Astrocyte (in vitro differentiated cells and primary cell): ENCODE data around the gene RAB27B. TPM values are rescaled to one million over a fixed set of nuclear protein-coding genes. Genes with fewer than 3 reads are reported as not detected.

Experiments used
- DNase-seq: peaks from one replicate; pipeline ENCODE4 v3.0.0-alpha.2; 2010; ENCODE audit warnings: low read depth
- FAIRE-seq: peaks from 2 replicates; lab custom pipeline; 2011; peaks lifted over from hg19 to GRCh38; lab: Jason Lieb, UNC
- H2AFZ ChIP-seq: 2 replicates; pipeline ENCODE4 v1.6.0; 2012; ENCODE audit warnings: low read depth, low read length, inconsistent platforms
- H3K27ac ChIP-seq: 2 replicates; pipeline ENCODE4 v1.5.1; 2011; ENCODE audit warnings: low read depth, low read length, inconsistent platforms
- H3K27me3 ChIP-seq: 2 replicates; pipeline ENCODE4 v1.6.0; 2011; ENCODE audit warnings: low read length, inconsistent platforms; ENCODE audit not compliant: insufficient read depth
- H3K36me3 ChIP-seq: 2 replicates; pipeline ENCODE4 v1.5.1; 2011; ENCODE audit warnings: low read length, inconsistent platforms; ENCODE audit not compliant: insufficient read depth
- H3K4me1 ChIP-seq: 2 replicates; pipeline ENCODE4 v1.5.1; 2011; ENCODE audit warnings: low read length, inconsistent platforms; ENCODE audit not compliant: insufficient read depth
- H3K4me2 ChIP-seq: 2 replicates; pipeline ENCODE4 v1.6.0; 2012; ENCODE audit warnings: low read length, inconsistent platforms
- H3K4me3 ChIP-seq: 2 replicates; pipeline ENCODE4 v1.5.1; 2011; ENCODE audit warnings: low read depth, mild to moderate bottlenecking, low read length, inconsistent platforms; ENCODE audit not compliant: insufficient read depth
- H3K79me2 ChIP-seq: 2 replicates; pipeline ENCODE4 v1.6.0; 2012; ENCODE audit warnings: mild to moderate bottlenecking, low read length, inconsistent platforms; ENCODE audit not compliant: insufficient read depth
- H3K9ac ChIP-seq: 2 replicates; pipeline ENCODE4 v1.6.0; 2012; ENCODE audit warnings: mild to moderate bottlenecking, low read length, inconsistent platforms
- H3K9me3 ChIP-seq: 2 replicates; pipeline ENCODE4 v1.5.1; 2012; ENCODE audit warnings: low read depth, mild to moderate bottlenecking, low read length, inconsistent platforms; ENCODE audit not compliant: insufficient read depth
- H4K20me1 ChIP-seq: 2 replicates; pipeline ENCODE4 v1.6.0; 2012; ENCODE audit warnings: low read length, inconsistent platforms; ENCODE audit not compliant: insufficient read depth
- H3K27ac Mint-ChIP-seq: one replicate; pipeline ENCODE4 v1.8.0; 2021; ENCODE audit warnings: mild to moderate bottlenecking, mixed read lengths; ENCODE audit not compliant: unreplicated experiment
- H3K27me3 Mint-ChIP-seq: one replicate; pipeline ENCODE4 v1.8.0; 2021; ENCODE audit warnings: low read depth, mixed read lengths; ENCODE audit not compliant: unreplicated experiment
- H3K36me3 Mint-ChIP-seq: one replicate; pipeline ENCODE4 v1.8.0; 2021; ENCODE audit warnings: low read depth, mixed read lengths; ENCODE audit not compliant: unreplicated experiment
- H3K4me1 Mint-ChIP-seq: one replicate; pipeline ENCODE4 v1.8.0; 2021; ENCODE audit warnings: low read depth, mixed read lengths; ENCODE audit not compliant: unreplicated experiment
- H3K4me3 Mint-ChIP-seq: one replicate; pipeline ENCODE4 v1.8.0; 2021; ENCODE audit warnings: mild to moderate bottlenecking, moderate library complexity, mixed read lengths; ENCODE audit not compliant: unreplicated experiment
- H3K9me3 Mint-ChIP-seq: one replicate; pipeline ENCODE4 v1.8.0; 2021; ENCODE audit warnings: mild to moderate bottlenecking, mixed read lengths; ENCODE audit not compliant: unreplicated experiment
- EZH2 ChIP-seq: IDR thresholded peaks from 2 replicates; pipeline ENCODE4 v1.6.1; 2012; ENCODE audit warnings: mild to moderate bottlenecking, low read length, inconsistent platforms; ENCODE audit not compliant: insufficient read depth
- total RNA-seq: library from RNA; stranded (reverse); gene quantifications from 2 replicates; pipeline ENCODE4 v1.2.1, GENCODE V29; 2021
- TF ChIP-seq, protein P1 (sequence below): IDR thresholded peaks from 2 replicates; pipeline ENCODE4 v1.5.1; 2011; ENCODE audit warnings: low read depth, mild to moderate bottlenecking, inconsistent platforms, low read length, moderate library complexity; ENCODE audit not compliant: insufficient read depth

Gene RAB27B
- total RNA-seq, 1 donor from 2014 or later = 0.91 TPM

GRCh38 chr18:54860941-54861340 lies 32.7 kb downstream of the RAB27B start:
- no peaks in the 10 kb centered on the region for H3K36me3 Mint-ChIP-seq
- H3K9ac ChIP-seq = no peak overlapping the region
- no peak for TF ChIP-seq EZH2
- TF ChIP-seq, protein P1, sequence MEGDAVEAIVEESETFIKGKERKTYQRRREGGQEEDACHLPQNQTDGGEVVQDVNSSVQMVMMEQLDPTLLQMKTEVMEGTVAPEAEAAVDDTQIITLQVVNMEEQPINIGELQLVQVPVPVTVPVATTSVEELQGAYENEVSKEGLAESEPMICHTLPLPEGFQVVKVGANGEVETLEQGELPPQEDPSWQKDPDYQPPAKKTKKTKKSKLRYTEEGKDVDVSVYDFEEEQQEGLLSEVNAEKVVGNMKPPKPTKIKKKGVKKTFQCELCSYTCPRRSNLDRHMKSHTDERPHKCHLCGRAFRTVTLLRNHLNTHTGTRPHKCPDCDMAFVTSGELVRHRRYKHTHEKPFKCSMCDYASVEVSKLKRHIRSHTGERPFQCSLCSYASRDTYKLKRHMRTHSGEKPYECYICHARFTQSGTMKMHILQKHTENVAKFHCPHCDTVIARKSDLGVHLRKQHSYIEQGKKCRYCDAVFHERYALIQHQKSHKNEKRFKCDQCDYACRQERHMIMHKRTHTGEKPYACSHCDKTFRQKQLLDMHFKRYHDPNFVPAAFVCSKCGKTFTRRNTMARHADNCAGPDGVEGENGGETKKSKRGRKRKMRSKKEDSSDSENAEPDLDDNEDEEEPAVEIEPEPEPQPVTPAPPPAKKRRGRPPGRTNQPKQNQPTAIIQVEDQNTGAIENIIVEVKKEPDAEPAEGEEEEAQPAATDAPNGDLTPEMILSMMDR = no peak
- H3K27me3 ChIP-seq = no peaks in the 10 kb centered on the region
- no peaks in the 10 kb centered on the region for H3K4me1 Mint-ChIP-seq
- peaks cover 2% of the 10 kb centered on the region for H3K9me3 Mint-ChIP-seq
- no peaks in the 10 kb centered on the region for H3K27me3 Mint-ChIP-seq
- no peak overlapping the region for H3K4me3 ChIP-seq
- no peaks in the 10 kb centered on the region for H4K20me1 ChIP-seq
- H3K79me2 ChIP-seq = no peaks in the 10 kb centered on the region
- H3K27ac Mint-ChIP-seq = no peak overlapping the region
- H2AFZ ChIP-seq = no peak overlapping the region
- H3K9me3 ChIP-seq = no peaks in the 10 kb centered on the region
- no peaks in the 10 kb centered on the region for H3K36me3 ChIP-seq
- H3K4me3 Mint-ChIP-seq = no peak overlapping the region
- no peak for DNase-seq
- no peaks in the 10 kb centered on the region for H3K4me1 ChIP-seq
- FAIRE-seq = no peak
- H3K27ac ChIP-seq = no peak overlapping the region
- no peak overlapping the region for H3K4me2 ChIP-seq

GRCh38 chr18:54867131-54867530 lies 38.9 kb downstream of the RAB27B start:
- Mint-ChIP-seq H3K27me3 (no peaks in the 10 kb centered on the region), H3K9me3 (peaks cover 2% of the 10 kb centered on the region), H3K27ac (no peak overlapping the region), H3K4me1 (no peaks in the 10 kb centered on the region), H3K36me3 (no peaks in the 10 kb centered on the region), H3K4me3 (no peak overlapping the region)
- Histone ChIP-seq H3K27me3 (no peaks in the 10 kb centered on the region), H4K20me1 (no peaks in the 10 kb centered on the region), H3K4me1 (no peaks in the 10 kb centered on the region), H2AFZ (no peak overlapping the region), H3K27ac (no peak overlapping the region), H3K9me3 (no peaks in the 10 kb centered on the region), H3K4me2 (no peak overlapping the region), H3K9ac (no peak overlapping the region), H3K36me3 (no peaks in the 10 kb centered on the region), H3K79me2 (no peaks in the 10 kb centered on the region), H3K4me3 (no peak overlapping the region)
- DNase-seq = no peak
- TF ChIP-seq EZH2 = no peak
- TF ChIP-seq, protein P1 = no peak
- FAIRE-seq = no peak

DNA sequence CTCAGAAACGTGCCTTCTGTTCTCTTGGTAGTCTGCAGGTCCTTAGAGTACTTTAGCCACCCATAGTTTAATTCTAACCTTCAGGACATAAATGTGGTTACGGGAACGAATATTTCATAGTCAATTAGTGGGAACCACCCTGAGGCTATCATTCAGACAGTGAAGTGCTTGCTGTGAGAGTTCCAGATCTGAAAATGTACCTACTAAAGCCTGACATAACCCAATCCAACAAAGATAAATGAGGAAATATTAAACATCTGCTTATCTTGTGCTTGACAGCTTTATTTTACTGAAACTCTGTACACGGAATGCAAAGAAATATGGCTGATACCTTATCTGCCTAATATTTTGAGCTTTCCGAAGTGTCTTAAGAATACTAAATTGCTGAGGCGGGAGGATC lies 43.0 kb downstream of the RAB27B start:
- TF ChIP-seq EZH2 = no peak
- TF ChIP-seq, protein P1 = no peak
- Mint-ChIP-seq H3K4me3 (no peak overlapping the region), H3K27me3 (no peaks in the 10 kb centered on the region), H3K4me1 (no peaks in the 10 kb centered on the region), H3K36me3 (no peaks in the 10 kb centered on the region), H3K9me3 (peaks cover 2% of the 10 kb centered on the region), H3K27ac (no peak overlapping the region)
- no peak for DNase-seq
- FAIRE-seq = no peak
- H4K20me1 ChIP-seq = no peaks in the 10 kb centered on the region
- H3K36me3 ChIP-seq = no peaks in the 10 kb centered on the region
- no peak overlapping the region for H3K4me3 ChIP-seq
- no peaks in the 10 kb centered on the region for H3K79me2 ChIP-seq
- no peak overlapping the region for H3K27ac ChIP-seq
- no peaks in the 10 kb centered on the region for H3K9me3 ChIP-seq
- H2AFZ ChIP-seq = no peak overlapping the region
- H3K9ac ChIP-seq = no peak overlapping the region
- H3K27me3 ChIP-seq = no peaks in the 10 kb centered on the region
- H3K4me1 ChIP-seq = no peaks in the 10 kb centered on the region
- no peak overlapping the region for H3K4me2 ChIP-seq
